GM23338 (cell line): ENCODE measurements around the gene COX7A1. TPM values are rescaled to one million over a fixed set of nuclear protein-coding genes. Genes with fewer than 3 reads are reported as not detected.

ENCODE experiments used
- ATAC-seq: fragments of 200-7000 bp; cut with Tn5 transposase; 3 replicates; pipeline ENCODE4 v1.9.1; 2020
- DNase-seq: peaks from one replicate; pipeline ENCODE4 v3.0.0-alpha.2; 2015; ENCODE audit warnings: low spot score
- H2AFZ ChIP-seq: fragments of 200-600 bp; sonication (generic); 2 replicates; pipeline ENCODE4 v1.8.0; 2016; ENCODE audit warnings: antibody characterized with exemption, mild to moderate bottlenecking, moderate library complexity
- H3F3A ChIP-seq: fragments of 200-600 bp; sonication (generic); replicated peaks from 2 replicates; pipeline ENCODE4 v1.8.0; 2017; ENCODE audit warnings: antibody characterized with exemption, mixed run types, low read depth
- H3K27ac ChIP-seq: fragments of 200-600 bp; sonication (generic); 2 replicates; pipeline ENCODE4 v1.6.1; 2016; ENCODE audit warnings: low read depth
- H3K27me3 ChIP-seq: fragments of 200-600 bp; sonication (generic); 2 replicates; pipeline ENCODE4 v1.8.0; 2016; ENCODE audit warnings: mild to moderate bottlenecking, mixed run types, moderate library complexity; ENCODE audit not compliant: insufficient read depth
- H3K36me3 ChIP-seq: fragments of 200-600 bp; sonication (generic); 2 replicates; pipeline ENCODE4 v1.8.0; 2016; ENCODE audit warnings: mild to moderate bottlenecking; ENCODE audit not compliant: insufficient read depth
- H3K4me1 ChIP-seq: fragments of 200-600 bp; sonication (generic); 2 replicates; pipeline ENCODE4 v1.8.0; 2016; ENCODE audit warnings: mild to moderate bottlenecking, moderate library complexity; ENCODE audit not compliant: insufficient read depth
- H3K4me2 ChIP-seq: fragments of 200-600 bp; sonication (generic); 2 replicates; pipeline ENCODE4 v1.7.1; 2017; ENCODE audit warnings: mixed run types
- H3K4me3 ChIP-seq: fragments of 200-600 bp; sonication (generic); 2 replicates; pipeline ENCODE4 v1.6.1; 2016; ENCODE audit warnings: mixed run types
- H3K79me2 ChIP-seq: fragments of 200-600 bp; sonication (generic); replicated peaks from 2 replicates; pipeline ENCODE4 v1.8.0; 2017; ENCODE audit warnings: mild to moderate bottlenecking; ENCODE audit not compliant: insufficient read depth
- H3K9me2 ChIP-seq: fragments of 200-600 bp; sonication (generic); 2 replicates; pipeline ENCODE4 v1.8.0; 2017; ENCODE audit not compliant: insufficient read depth
- H4K20me1 ChIP-seq: fragments of 200-600 bp; sonication (generic); replicated peaks from 2 replicates; pipeline ENCODE4 v1.8.0; 2017; ENCODE audit warnings: mild to moderate bottlenecking; ENCODE audit not compliant: insufficient read depth
- H3K27ac Mint-ChIP-seq: 2 replicates; pipeline ENCODE4 v1.8.0; 2020; ENCODE audit warnings: inconsistent platforms, mild to moderate bottlenecking, moderate library complexity, mixed read lengths
- H3K27me3 Mint-ChIP-seq: 3 replicates; pipeline ENCODE4 v1.8.0; 2022; ENCODE audit warnings: low read depth, mild to moderate bottlenecking, moderate library complexity, mixed read lengths, inconsistent platforms; ENCODE audit not compliant: insufficient read depth, poor library complexity
- H3K36me3 Mint-ChIP-seq: 3 replicates; pipeline ENCODE4 v1.8.0; 2021; ENCODE audit warnings: low read depth, mild to moderate bottlenecking, inconsistent platforms, moderate library complexity, mixed read lengths
- H3K4me1 Mint-ChIP-seq: 3 replicates; pipeline ENCODE4 v1.8.0; 2020; ENCODE audit warnings: mild to moderate bottlenecking, inconsistent platforms, mixed read lengths
- H3K4me3 Mint-ChIP-seq: 3 replicates; pipeline ENCODE4 v1.8.0; 2021; ENCODE audit warnings: moderate library complexity, mild to moderate bottlenecking, inconsistent platforms, mixed read lengths
- H3K9me3 Mint-ChIP-seq: 3 replicates; pipeline ENCODE4 v1.8.0; 2020; ENCODE audit warnings: moderate library complexity, mild to moderate bottlenecking, inconsistent platforms, mixed read lengths
- CREB1 ChIP-seq: fragments of 250-450 bp; sonication (Bioruptor Pico); IDR thresholded peaks from 2 replicates; pipeline ENCODE4 v1.5.0; 2020; ENCODE audit warnings: low read depth, mild to moderate bottlenecking, moderate library complexity
- EZH2 ChIP-seq: fragments of 200-600 bp; sonication (generic); IDR thresholded peaks from one replicate; pipeline ENCODE4 v1.8.0; 2017; ENCODE audit warnings: antibody characterized with exemption, mild to moderate bottlenecking, low read depth; ENCODE audit not compliant: unreplicated experiment
- EZH2phosphoT487 ChIP-seq: fragments of 200-600 bp; sonication (generic); IDR thresholded peaks from one replicate; pipeline ENCODE4 v1.8.1; 2018; ENCODE audit warnings: antibody characterized with exemption; ENCODE audit not compliant: unreplicated experiment
- JUNB ChIP-seq: IDR thresholded peaks from one replicate; pipeline ENCODE4 v1.6.1; 2016; ENCODE audit warnings: antibody characterized with exemption; ENCODE audit not compliant: unreplicated experiment
- NANOG ChIP-seq: IDR thresholded peaks from 2 replicates; pipeline ENCODE4 v1.6.1; 2016; ENCODE audit warnings: antibody characterized with exemption, borderline replicate concordance
- POLR2AphosphoS5 ChIP-seq: IDR thresholded peaks from 2 replicates; pipeline ENCODE4 v1.6.1; 2016; ENCODE audit warnings: antibody characterized with exemption, low read depth
- STAT1 ChIP-seq: IDR thresholded peaks from one replicate; pipeline ENCODE4 v1.6.1; 2016; ENCODE audit warnings: antibody characterized with exemption; ENCODE audit not compliant: unreplicated experiment
- ZNF114 ChIP-seq: fragments of 250-450 bp; sonication (Bioruptor Pico); IDR thresholded peaks from 2 replicates; pipeline ENCODE4 v1.5.0; 2020; ENCODE audit warnings: mild to moderate bottlenecking, moderate library complexity
- ZNF331 ChIP-seq: fragments of 250-450 bp; sonication (Bioruptor Pico); IDR thresholded peaks from 2 replicates; pipeline ENCODE4 v1.5.0; 2020; ENCODE audit warnings: low read depth, mild to moderate bottlenecking, moderate library complexity
- polyA plus RNA-seq: library from polyadenylated mRNA; unstranded; fragments of >200 nt; fragmentation: Nextera tagmentation; extraction: Ambion mirVana; gene quantifications from 2 replicates; pipeline ENCODE4 v1.2.1, GENCODE V29; 2016
- total RNA-seq: library from RNA; depleted of rRNA; stranded (reverse); fragments of >200 nt; shearing (Covaris generic); gene quantifications from 2 replicates; pipeline ENCODE4 v1.2.3, GENCODE V29; 2014
- TF ChIP-seq, protein P1 (sequence below), 2 experiments: fragments of 200-600 bp in 1 of 2; sonication (generic) in 1 of 2; conservative IDR thresholded peaks; 2 replicates each; pipeline versions ENCODE4 v1.5.1 to v1.6.1; 2016 to 2017; ENCODE audit warnings: antibody characterized with exemption in 2 of 2, low read depth in 2 of 2, mild to moderate bottlenecking in 2 of 2, moderate library complexity in 1 of 2
- TF ChIP-seq, protein P2 (sequence below): IDR thresholded peaks from one replicate; pipeline ENCODE4 v1.6.1; 2018; ENCODE audit warnings: antibody characterized with exemption; ENCODE audit not compliant: unreplicated experiment
- TF ChIP-seq, protein P3 (sequence below): IDR thresholded peaks from 2 replicates; pipeline ENCODE4 v1.6.1; 2016; ENCODE audit warnings: antibody characterized with exemption
- TF ChIP-seq, protein P4 (sequence below): fragments of 250-450 bp; sonication (Bioruptor Pico); IDR thresholded peaks from 2 replicates; pipeline ENCODE4 v1.5.0; 2020; ENCODE audit warnings: mild to moderate bottlenecking, moderate library complexity

COX7A1 gene
- total and polyA plus RNA-seq, 2 experiments from 2014 or later = 0.52 to 5.5 TPM

DNA sequence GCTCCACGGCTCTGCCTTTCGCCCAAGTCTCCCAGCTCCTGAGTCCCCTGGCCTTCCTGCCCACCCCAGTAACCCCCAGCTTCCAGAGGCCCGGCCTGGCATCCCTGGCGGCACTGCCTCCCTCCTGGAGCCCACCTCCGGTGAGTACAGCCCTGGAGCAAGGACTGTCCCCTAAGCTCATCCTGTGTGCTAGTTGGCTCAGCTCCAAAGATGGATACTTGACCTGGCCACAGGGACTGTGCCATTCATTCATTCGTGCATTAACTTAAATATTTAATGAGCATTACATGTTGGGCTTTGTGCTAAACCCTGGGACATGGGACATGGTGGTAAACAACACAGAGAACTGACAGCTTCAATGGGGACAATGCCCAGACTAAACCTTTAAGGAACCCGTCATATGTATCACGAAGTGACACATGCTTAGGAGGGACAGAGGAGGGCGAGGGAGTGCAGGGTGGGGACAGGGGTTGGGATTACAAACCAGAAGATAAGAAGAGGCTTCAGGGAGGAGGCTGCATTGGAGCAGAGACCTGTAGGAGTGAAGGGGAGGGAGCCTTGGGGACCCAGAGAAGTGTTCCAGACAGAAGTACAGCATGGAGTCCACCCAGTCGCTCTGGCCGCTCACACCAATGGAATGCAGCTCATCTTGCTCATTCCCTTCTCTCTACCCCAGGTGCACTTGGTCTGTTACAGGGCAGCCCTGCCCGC is 48.2 kb downstream of the COX7A1 start:
- Mint-ChIP-seq H3K27me3 (peaks cover 5% of the 10 kb centered on the region), H3K9me3 (no peaks in the 10 kb centered on the region), H3K4me3 (no peak overlapping the region), H3K4me1 (peaks cover 6% of the 10 kb centered on the region; the same call in 2 of the 3 replicates), H3K27ac (no peak overlapping the region), H3K36me3 (peaks cover 43% of the 10 kb centered on the region)
- Histone ChIP-seq H3K4me1 (no peaks in the 10 kb centered on the region), H4K20me1 (no peaks in the 10 kb centered on the region), H3K79me2 (no peaks in the 10 kb centered on the region), H3K9me2 (no peaks in the 10 kb centered on the region), H3K27me3 (no peaks in the 10 kb centered on the region), H3F3A (no peaks in the 10 kb centered on the region), H3K27ac (no peak overlapping the region), H3K4me3 (no peak overlapping the region), H3K4me2 (no peak overlapping the region), H3K36me3 (peaks cover 12% of the 10 kb centered on the region; the same call in 1 of the 2 replicates), H2AFZ (no peak overlapping the region)
- TF ChIP-seq EZH2phosphoT487 (no peak), POLR2AphosphoS5 (no peak), JUNB (no peak), CREB1 (CRISPR knock-in tag) (no peak), ZNF331 (CRISPR knock-in tag) (no peak), EZH2 (no peak), NANOG (no peak), STAT1 (no peak), ZNF114 (no peak)
- TF ChIP-seq, protein P1, sequence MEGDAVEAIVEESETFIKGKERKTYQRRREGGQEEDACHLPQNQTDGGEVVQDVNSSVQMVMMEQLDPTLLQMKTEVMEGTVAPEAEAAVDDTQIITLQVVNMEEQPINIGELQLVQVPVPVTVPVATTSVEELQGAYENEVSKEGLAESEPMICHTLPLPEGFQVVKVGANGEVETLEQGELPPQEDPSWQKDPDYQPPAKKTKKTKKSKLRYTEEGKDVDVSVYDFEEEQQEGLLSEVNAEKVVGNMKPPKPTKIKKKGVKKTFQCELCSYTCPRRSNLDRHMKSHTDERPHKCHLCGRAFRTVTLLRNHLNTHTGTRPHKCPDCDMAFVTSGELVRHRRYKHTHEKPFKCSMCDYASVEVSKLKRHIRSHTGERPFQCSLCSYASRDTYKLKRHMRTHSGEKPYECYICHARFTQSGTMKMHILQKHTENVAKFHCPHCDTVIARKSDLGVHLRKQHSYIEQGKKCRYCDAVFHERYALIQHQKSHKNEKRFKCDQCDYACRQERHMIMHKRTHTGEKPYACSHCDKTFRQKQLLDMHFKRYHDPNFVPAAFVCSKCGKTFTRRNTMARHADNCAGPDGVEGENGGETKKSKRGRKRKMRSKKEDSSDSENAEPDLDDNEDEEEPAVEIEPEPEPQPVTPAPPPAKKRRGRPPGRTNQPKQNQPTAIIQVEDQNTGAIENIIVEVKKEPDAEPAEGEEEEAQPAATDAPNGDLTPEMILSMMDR (conservative IDR thresholded peaks at IDR 0.05; ENCODE audit: low read depth in 2 of 2) = no peak
- TF ChIP-seq, protein P2, sequence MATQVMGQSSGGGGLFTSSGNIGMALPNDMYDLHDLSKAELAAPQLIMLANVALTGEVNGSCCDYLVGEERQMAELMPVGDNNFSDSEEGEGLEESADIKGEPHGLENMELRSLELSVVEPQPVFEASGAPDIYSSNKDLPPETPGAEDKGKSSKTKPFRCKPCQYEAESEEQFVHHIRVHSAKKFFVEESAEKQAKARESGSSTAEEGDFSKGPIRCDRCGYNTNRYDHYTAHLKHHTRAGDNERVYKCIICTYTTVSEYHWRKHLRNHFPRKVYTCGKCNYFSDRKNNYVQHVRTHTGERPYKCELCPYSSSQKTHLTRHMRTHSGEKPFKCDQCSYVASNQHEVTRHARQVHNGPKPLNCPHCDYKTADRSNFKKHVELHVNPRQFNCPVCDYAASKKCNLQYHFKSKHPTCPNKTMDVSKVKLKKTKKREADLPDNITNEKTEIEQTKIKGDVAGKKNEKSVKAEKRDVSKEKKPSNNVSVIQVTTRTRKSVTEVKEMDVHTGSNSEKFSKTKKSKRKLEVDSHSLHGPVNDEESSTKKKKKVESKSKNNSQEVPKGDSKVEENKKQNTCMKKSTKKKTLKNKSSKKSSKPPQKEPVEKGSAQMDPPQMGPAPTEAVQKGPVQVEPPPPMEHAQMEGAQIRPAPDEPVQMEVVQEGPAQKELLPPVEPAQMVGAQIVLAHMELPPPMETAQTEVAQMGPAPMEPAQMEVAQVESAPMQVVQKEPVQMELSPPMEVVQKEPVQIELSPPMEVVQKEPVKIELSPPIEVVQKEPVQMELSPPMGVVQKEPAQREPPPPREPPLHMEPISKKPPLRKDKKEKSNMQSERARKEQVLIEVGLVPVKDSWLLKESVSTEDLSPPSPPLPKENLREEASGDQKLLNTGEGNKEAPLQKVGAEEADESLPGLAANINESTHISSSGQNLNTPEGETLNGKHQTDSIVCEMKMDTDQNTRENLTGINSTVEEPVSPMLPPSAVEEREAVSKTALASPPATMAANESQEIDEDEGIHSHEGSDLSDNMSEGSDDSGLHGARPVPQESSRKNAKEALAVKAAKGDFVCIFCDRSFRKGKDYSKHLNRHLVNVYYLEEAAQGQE = no peak
- TF ChIP-seq, protein P3, sequence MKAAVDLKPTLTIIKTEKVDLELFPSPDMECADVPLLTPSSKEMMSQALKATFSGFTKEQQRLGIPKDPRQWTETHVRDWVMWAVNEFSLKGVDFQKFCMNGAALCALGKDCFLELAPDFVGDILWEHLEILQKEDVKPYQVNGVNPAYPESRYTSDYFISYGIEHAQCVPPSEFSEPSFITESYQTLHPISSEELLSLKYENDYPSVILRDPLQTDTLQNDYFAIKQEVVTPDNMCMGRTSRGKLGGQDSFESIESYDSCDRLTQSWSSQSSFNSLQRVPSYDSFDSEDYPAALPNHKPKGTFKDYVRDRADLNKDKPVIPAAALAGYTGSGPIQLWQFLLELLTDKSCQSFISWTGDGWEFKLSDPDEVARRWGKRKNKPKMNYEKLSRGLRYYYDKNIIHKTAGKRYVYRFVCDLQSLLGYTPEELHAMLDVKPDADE = no peak
- TF ChIP-seq, protein P4, sequence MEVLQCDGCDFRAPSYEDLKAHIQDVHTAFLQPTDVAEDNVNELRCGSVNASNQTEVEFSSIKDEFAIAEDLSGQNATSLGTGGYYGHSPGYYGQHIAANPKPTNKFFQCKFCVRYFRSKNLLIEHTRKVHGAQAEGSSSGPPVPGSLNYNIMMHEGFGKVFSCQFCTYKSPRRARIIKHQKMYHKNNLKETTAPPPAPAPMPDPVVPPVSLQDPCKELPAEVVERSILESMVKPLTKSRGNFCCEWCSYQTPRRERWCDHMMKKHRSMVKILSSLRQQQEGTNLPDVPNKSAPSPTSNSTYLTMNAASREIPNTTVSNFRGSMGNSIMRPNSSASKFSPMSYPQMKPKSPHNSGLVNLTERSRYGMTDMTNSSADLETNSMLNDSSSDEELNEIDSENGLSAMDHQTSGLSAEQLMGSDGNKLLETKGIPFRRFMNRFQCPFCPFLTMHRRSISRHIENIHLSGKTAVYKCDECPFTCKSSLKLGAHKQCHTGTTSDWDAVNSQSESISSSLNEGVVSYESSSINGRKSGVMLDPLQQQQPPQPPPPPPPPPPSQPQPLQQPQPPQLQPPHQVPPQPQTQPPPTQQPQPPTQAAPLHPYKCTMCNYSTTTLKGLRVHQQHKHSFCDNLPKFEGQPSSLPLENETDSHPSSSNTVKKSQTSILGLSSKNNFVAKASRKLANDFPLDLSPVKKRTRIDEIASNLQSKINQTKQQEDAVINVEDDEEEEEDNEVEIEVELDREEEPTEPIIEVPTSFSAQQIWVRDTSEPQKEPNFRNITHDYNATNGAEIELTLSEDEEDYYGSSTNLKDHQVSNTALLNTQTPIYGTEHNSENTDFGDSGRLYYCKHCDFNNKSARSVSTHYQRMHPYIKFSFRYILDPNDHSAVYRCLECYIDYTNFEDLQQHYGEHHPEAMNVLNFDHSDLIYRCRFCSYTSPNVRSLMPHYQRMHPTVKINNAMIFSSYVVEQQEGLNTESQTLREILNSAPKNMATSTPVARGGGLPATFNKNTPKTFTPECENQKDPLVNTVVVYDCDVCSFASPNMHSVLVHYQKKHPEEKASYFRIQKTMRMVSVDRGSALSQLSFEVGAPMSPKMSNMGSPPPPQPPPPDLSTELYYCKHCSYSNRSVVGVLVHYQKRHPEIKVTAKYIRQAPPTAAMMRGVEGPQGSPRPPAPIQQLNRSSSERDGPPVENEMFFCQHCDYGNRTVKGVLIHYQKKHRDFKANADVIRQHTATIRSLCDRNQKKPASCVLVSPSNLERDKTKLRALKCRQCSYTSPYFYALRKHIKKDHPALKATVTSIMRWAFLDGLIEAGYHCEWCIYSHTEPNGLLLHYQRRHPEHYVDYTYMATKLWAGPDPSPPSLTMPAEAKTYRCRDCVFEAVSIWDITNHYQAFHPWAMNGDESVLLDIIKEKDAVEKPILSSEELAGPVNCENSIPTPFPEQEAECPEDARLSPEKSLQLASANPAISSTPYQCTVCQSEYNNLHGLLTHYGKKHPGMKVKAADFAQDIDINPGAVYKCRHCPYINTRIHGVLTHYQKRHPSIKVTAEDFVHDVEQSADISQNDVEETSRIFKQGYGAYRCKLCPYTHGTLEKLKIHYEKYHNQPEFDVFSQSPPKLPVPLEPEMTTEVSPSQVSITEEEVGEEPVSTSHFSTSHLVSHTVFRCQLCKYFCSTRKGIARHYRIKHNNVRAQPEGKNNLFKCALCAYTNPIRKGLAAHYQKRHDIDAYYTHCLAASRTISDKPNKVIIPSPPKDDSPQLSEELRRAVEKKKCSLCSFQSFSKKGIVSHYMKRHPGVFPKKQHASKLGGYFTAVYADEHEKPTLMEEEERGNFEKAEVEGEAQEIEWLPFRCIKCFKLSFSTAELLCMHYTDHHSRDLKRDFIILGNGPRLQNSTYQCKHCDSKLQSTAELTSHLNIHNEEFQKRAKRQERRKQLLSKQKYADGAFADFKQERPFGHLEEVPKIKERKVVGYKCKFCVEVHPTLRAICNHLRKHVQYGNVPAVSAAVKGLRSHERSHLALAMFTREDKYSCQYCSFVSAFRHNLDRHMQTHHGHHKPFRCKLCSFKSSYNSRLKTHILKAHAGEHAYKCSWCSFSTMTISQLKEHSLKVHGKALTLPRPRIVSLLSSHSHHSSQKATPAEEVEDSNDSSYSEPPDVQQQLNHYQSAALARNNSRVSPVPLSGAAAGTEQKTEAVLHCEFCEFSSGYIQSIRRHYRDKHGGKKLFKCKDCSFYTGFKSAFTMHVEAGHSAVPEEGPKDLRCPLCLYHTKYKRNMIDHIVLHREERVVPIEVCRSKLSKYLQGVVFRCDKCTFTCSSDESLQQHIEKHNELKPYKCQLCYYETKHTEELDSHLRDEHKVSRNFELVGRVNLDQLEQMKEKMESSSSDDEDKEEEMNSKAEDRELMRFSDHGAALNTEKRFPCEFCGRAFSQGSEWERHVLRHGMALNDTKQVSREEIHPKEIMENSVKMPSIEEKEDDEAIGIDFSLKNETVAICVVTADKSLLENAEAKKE (CRISPR knock-in tag) = no peak
- ATAC-seq = no peak
- DNase-seq = no peak
